K562 (cell line): ENCODE measurements around the gene CPLANE2. TPM values are rescaled to one million over a fixed set of nuclear protein-coding genes. Genes with fewer than 3 reads are reported as not detected.

Source experiments
- ATAC-seq: fragments of 200-7000 bp; cut with Tn5 transposase; 3 replicates; pipeline ENCODE4 v1.9.1; 2020; ENCODE audit warnings: moderate library complexity
- BruUV-seq: library from RNA; stranded (reverse); fragments of 400-500 nt; replicated peaks from 2 replicates; lab custom pipeline; 2021; lab: Mats Ljungman, UMichigan
- CTCF ChIA-PET: fragments of 300-600 bp; formaldehyde crosslinking; extraction: SDS; loops from one replicate; lab custom pipeline; 2021; ENCODE audit warnings: low intra/inter-chr PET ratio; lab: Yijun Ruan, JAX
- POLR2A ChIA-PET: fragments of 300-600, 350-650 bp; sonication (Branson Sonifier 250); formaldehyde crosslinking; extraction: SDS; loops from one replicate; lab custom pipeline; 2021; ENCODE audit warnings: antibody characterized with exemption, inconsistent platforms; lab: Yijun Ruan, JAX
- DNase-seq, 4 experiments: peaks; one replicate each; pipeline versions ENCODE4 v3.0.0 to v3.0.0-alpha.2; 2011 to 2018; ENCODE audit warnings: low spot score in 3 of 4, mixed read lengths in 3 of 4; ENCODE audit errors: extremely low read depth in 1 of 4
- FAIRE-seq: peaks from 2 replicates; lab custom pipeline; 2011; peaks lifted over from hg19 to GRCh38; lab: Jason Lieb, UNC
- H2AFZ ChIP-seq: 2 replicates; pipeline ENCODE4 v1.6.0; 2011; ENCODE audit warnings: low read depth, low read length, control low read depth, inconsistent platforms
- H3K27ac ChIP-seq: fragments of 200-600 bp; 3 replicates; pipeline ENCODE4 v1.8.0; 2011; ENCODE audit warnings: low read depth, mild to moderate bottlenecking, control low read depth, inconsistent platforms, low read length, moderate library complexity, mixed read lengths; ENCODE audit errors: extremely low read depth
- H3K27me3 ChIP-seq, 2 experiments: fragments of 300-600 bp in 1 of 2; 2 replicates in 1 of 2; 3 replicates in 1 of 2; pipeline versions ENCODE4 v1.6.0 to v1.8.0; 2011; ENCODE audit warnings: inconsistent platforms in 2 of 2, low read length in 2 of 2, mild to moderate bottlenecking in 1 of 2, mixed read lengths in 1 of 2, moderate library complexity in 1 of 2; ENCODE audit not compliant: control insufficient read depth in 2 of 2, insufficient read depth in 2 of 2
- H3K36me3 ChIP-seq: fragments of 300-600 bp; 3 replicates; pipeline ENCODE4 v1.8.0; 2011; ENCODE audit warnings: mild to moderate bottlenecking, low read length, inconsistent platforms; ENCODE audit not compliant: control insufficient read depth, insufficient read depth
- H3K4me1 ChIP-seq, 2 experiments: fragments of 200-600 bp in 1 of 2; replicated peaks in 1 of 2; 2 replicates in 1 of 2; 3 replicates in 1 of 2; pipeline versions ENCODE4 v1.5.1 to v1.8.0; 2011; ENCODE audit warnings: inconsistent platforms in 2 of 2, low read length in 2 of 2, mild to moderate bottlenecking in 1 of 2, mixed read lengths in 1 of 2, moderate library complexity in 1 of 2; ENCODE audit not compliant: control insufficient read depth in 2 of 2, insufficient read depth in 2 of 2
- H3K4me2 ChIP-seq: 2 replicates; pipeline ENCODE4 v1.6.1; 2011; ENCODE audit warnings: low read length, control low read depth, inconsistent platforms, mixed read lengths; ENCODE audit not compliant: insufficient read depth
- H3K4me3 ChIP-seq: fragments of 200-600 bp; sonication (generic), shearing (Covaris generic); 2 replicates; pipeline ENCODE4 v1.5.1; 2016; ENCODE audit warnings: control low read depth, inconsistent platforms
- H3K79me2 ChIP-seq: fragments of 200-600 bp; 3 replicates; pipeline ENCODE4 v1.8.0; 2011; ENCODE audit warnings: low read length, inconsistent platforms; ENCODE audit not compliant: control insufficient read depth, insufficient read depth
- H3K9ac ChIP-seq, 2 experiments: 2 replicates each; pipeline versions ENCODE4 v1.6.0 to v1.6.1; 2011; ENCODE audit warnings: low read depth in 2 of 2, low read length in 2 of 2, control low read depth in 1 of 2, inconsistent platforms in 1 of 2, mild to moderate bottlenecking in 1 of 2, mixed read lengths in 1 of 2; ENCODE audit not compliant: insufficient read depth in 1 of 2
- H3K9me1 ChIP-seq: one replicate; pipeline ENCODE4 v1.6.0; 2011; ENCODE audit warnings: inconsistent platforms, mild to moderate bottlenecking, low read length, moderate library complexity; ENCODE audit not compliant: control insufficient read depth, insufficient read depth
- H3K9me3 ChIP-seq: replicated peaks from 2 replicates; pipeline ENCODE4 v1.5.1; 2011; ENCODE audit warnings: low read depth, low read length, inconsistent platforms; ENCODE audit not compliant: control insufficient read depth, insufficient read depth
- H4K20me1 ChIP-seq: replicated peaks from 2 replicates; pipeline ENCODE4 v1.6.1; 2011; ENCODE audit warnings: low read length, inconsistent platforms, mixed read lengths; ENCODE audit not compliant: control insufficient read depth, insufficient read depth
- CBFA2T3 ChIP-seq: fragments of 450-650 bp; IDR thresholded peaks from 2 replicates; pipeline ENCODE4 v1.6.1; 2017
- CSDE1 ChIP-seq, 2 experiments: fragments of 450-650 bp; IDR thresholded peaks; 2 replicates each; pipeline ENCODE4 v1.6.1; 2016; ENCODE audit warnings: mild to moderate bottlenecking in 1 of 2
- HIVEP1 ChIP-seq: fragments of 250-450 bp; sonication (Bioruptor Pico); IDR thresholded peaks from 2 replicates; pipeline ENCODE4 v1.4.0; 2020; ENCODE audit warnings: mild to moderate bottlenecking
- KHSRP ChIP-seq: fragments of 450-650 bp; IDR thresholded peaks from 2 replicates; pipeline ENCODE4 v1.6.1; 2017
- OTX1 ChIP-seq: fragments of 450-650 bp; formaldehyde crosslinking; IDR thresholded peaks from 2 replicates; pipeline ENCODE4 v1.4.0; 2022; ENCODE audit warnings: mild to moderate bottlenecking
- POLR2AphosphoS5 ChIP-seq: IDR thresholded peaks from 2 replicates; pipeline ENCODE4 v1.6.1; 2011; ENCODE audit warnings: mild to moderate bottlenecking, low read depth, low read length, moderate library complexity; ENCODE audit not compliant: control insufficient read depth, insufficient read depth
- SMAD3 ChIP-seq: fragments of 450-650 bp; formaldehyde crosslinking; conservative IDR thresholded peaks from 2 replicates; pipeline ENCODE4 v1.4.0; 2020; ENCODE audit warnings: mild to moderate bottlenecking
- TEAD4 ChIP-seq, 2 experiments: sonication (generic) in 1 of 2; formaldehyde crosslinking in 1 of 2; IDR thresholded peaks; 2 replicates each; pipeline versions ENCODE4 v1.6.1 to v1.8.0; 2012 to 2022; ENCODE audit warnings: borderline replicate concordance in 1 of 2, inconsistent platforms in 1 of 2, low read length in 1 of 2, mild to moderate bottlenecking in 1 of 2, missing genetic modification reagents in 1 of 2
- U2AF2 ChIP-seq: fragments of 200-400 bp; formaldehyde crosslinking; optimal IDR thresholded peaks from 2 replicates; pipeline ENCODE3; 2017; ENCODE audit warnings: low read depth, mild to moderate bottlenecking, low read length
- WGBS: fragments of 100-300 bp; shearing (Covaris generic); methylation state at CpG from one replicate; pipeline ENCODE4 v1.1.6; 2016; ENCODE audit warnings: low coverage, mixed read lengths; ENCODE audit not compliant: insufficient coverage; ENCODE audit errors: missing lambda C conversion rate; 5-methylcytosine and 5-hydroxymethylcytosine counted together
- in situ Hi-C: fragments of 300-500 bp; cut with MboI; formaldehyde crosslinking; loops from 4 replicates; pipeline ENCODE4 v1.15.0; 2018; ENCODE audit warnings: inconsistent platforms, mixed read lengths
- intact Hi-C: fragments of 100-400 bp; cut with micrococcal nuclease; formaldehyde crosslinking; loops from 2 replicates; pipeline ENCODE4 v1.14.2; 2022
- polyA plus RNA-seq, 8 experiments: library from polyadenylated mRNA; depleted of rRNA in 4 of 8; stranded (reverse) in 5 of 8; unstranded in 3 of 8; fragments of >200 nt; fragmentation: Nextera tagmentation in 2 of 8; fragmentation: Illumina TruSeq in 1 of 8; extraction: Ambion mirVana in 2 of 8; extraction: Trizol in 1 of 8; gene quantifications; 2 replicates each; pipeline versions ENCODE4 v1.2.1 to v1.2.3, GENCODE V29; 2011 to 2014; ENCODE audit warnings: inconsistent platforms in 1 of 8, missing spikeins in 1 of 8
- total RNA-seq, 7 experiments: library from RNA; depleted of rRNA in 6 of 7; stranded (reverse); fragments of >200 nt in 6 of 7; fragmentation: Illumina TruSeq in 2 of 7; extraction: Trizol in 2 of 7; gene quantifications; 2 replicates each; pipeline versions ENCODE4 v1.2.1 to v1.2.3, GENCODE V29; 2011 to 2021; ENCODE audit warnings: low replicate concordance in 1 of 7
- TF ChIP-seq, protein P1 (sequence below), 2 experiments: fragments of 450-650 bp in 1 of 2; sonication (generic) in 1 of 2; formaldehyde crosslinking in 1 of 2; IDR thresholded peaks; 2 replicates each; pipeline versions ENCODE4 v1.7.1 to v1.9.0; 2016 to 2022; ENCODE audit warnings: inconsistent platforms in 1 of 2, mild to moderate bottlenecking in 1 of 2, missing genetic modification reagents in 1 of 2
- TF ChIP-seq, protein P2 (sequence below): sonication (generic); formaldehyde crosslinking; IDR thresholded peaks from 2 replicates; pipeline ENCODE4 v1.8.1; 2022; ENCODE audit warnings: missing genetic modification reagents

CPLANE2 gene
- total and polyA plus RNA-seq, 9 of the 15 experiments (the other 6 are each of a cell fraction or from before 2014, with no cell fraction given): 0.17 to 20.9 (median 8.1) TPM

DNA sequence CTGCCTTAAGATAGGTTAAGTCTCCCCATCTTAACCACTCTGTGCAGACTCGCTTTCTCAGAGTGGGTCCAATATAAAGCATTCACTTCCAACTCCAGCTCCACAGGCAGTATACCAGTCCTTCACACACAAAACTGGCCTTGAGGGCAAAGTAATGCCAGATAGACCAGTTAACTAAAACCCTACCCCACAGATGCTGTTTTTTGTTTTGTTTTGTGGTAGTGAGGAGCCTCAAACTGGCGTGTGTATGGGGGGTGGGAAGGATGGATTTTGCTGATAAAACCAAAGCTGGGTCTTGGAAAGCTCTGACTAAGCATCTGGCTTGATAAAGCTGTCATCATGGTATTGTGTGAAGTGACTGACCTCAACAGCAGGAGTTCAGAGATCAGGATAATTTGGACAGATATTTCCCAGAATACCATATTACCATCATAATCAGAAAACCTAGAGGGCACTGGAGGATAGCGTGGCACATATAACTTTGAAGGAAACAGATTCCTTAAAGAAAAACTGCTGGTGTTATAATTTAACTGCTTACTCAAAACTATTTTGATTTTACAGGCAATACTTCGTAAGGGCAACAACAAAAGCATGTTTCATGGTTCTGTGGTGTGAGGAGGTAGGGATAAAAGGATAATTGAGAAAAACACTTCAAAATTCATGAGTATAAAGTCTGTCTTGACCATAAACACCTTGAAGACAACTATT is 29.6 kb upstream of the CPLANE2 start:
- peak overlapping the region; percentile 10; the same call in 1 of the 2 replicates for H3K4me2 ChIP-seq
- FAIRE-seq: peak; percentile 97
- peaks cover 9% of the 10 kb centered on the region for H3K36me3 ChIP-seq
- WGBS: 5% methylated on average over 4 of the region's 4 CpGs
- intact Hi-C loops: loop anchor here (5.0 kb wide), 1 partner anchor 86 kb away; the partner anchor contains the start of gene FBXO42
- in situ Hi-C loops: no loop called here
- no peak overlapping the region for H3K4me3 ChIP-seq
- no TSS peak for BruUV-seq
- peaks cover 12% of the 10 kb centered on the region; the same call in 1 of the 3 replicates for H3K79me2 ChIP-seq
- H3K27me3 ChIP-seq: no peaks in the 10 kb centered on the region
- H4K20me1 ChIP-seq: peaks cover 35% of the 10 kb centered on the region
- ChIA-PET POLR2A (interaction anchor here (0.6 to 1.2 kb wide), 6 partner anchors 8 to 21 kb away, joined by 3 to 4 read pairs (median 4); no protein-coding TSS in a partner anchor), CTCF (no interaction called here)
- H3K9ac ChIP-seq: no peak overlapping the region
- H3K9me3 ChIP-seq: no peaks in the 10 kb centered on the region
- no peak overlapping the region for H3K27ac ChIP-seq
- no peak overlapping the region for H2AFZ ChIP-seq
- ATAC-seq: peak; percentile 91
- no peaks in the 10 kb centered on the region for H3K9me1 ChIP-seq
- peaks cover 0 to 18% of the 10 kb centered on the region in 2 experiments; a peak in 4 of 5 replicates for H3K4me1 ChIP-seq
- peak; percentile 66 to 86 (median 80) for DNase-seq
- TF ChIP-seq, protein P1, sequence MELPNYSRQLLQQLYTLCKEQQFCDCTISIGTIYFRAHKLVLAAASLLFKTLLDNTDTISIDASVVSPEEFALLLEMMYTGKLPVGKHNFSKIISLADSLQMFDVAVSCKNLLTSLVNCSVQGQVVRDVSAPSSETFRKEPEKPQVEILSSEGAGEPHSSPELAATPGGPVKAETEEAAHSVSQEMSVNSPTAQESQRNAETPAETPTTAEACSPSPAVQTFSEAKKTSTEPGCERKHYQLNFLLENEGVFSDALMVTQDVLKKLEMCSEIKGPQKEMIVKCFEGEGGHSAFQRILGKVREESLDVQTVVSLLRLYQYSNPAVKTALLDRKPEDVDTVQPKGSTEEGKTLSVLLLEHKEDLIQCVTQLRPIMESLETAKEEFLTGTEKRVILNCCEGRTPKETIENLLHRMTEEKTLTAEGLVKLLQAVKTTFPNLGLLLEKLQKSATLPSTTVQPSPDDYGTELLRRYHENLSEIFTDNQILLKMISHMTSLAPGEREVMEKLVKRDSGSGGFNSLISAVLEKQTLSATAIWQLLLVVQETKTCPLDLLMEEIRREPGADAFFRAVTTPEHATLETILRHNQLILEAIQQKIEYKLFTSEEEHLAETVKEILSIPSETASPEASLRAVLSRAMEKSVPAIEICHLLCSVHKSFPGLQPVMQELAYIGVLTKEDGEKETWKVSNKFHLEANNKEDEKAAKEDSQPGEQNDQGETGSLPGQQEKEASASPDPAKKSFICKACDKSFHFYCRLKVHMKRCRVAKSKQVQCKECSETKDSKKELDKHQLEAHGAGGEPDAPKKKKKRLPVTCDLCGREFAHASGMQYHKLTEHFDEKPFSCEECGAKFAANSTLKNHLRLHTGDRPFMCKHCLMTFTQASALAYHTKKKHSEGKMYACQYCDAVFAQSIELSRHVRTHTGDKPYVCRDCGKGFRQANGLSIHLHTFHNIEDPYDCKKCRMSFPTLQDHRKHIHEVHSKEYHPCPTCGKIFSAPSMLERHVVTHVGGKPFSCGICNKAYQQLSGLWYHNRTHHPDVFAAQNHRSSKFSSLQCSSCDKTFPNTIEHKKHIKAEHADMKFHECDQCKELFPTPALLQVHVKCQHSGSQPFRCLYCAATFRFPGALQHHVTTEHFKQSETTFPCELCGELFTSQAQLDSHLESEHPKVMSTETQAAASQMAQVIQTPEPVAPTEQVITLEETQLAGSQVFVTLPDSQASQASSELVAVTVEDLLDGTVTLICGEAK (IDR thresholded peaks at IDR 0.05): no peak
- TF ChIP-seq, protein P1 (CRISPR knock-in tag; IDR thresholded peaks at IDR 0.05): no peak
- TF ChIP-seq CBFA2T3: peak; percentile 99
- TF ChIP-seq POLR2AphosphoS5: peak; percentile 92
- peak; percentile 99 for TF ChIP-seq TEAD4 (IDR thresholded peaks at IDR 0.05; ENCODE audit: low read length)
- TF ChIP-seq TEAD4 (CRISPR knock-in tag; IDR thresholded peaks at IDR 0.05; ENCODE audit: borderline replicate concordance): no peak
- TF ChIP-seq CSDE1 (IDR thresholded peaks at IDR 0.05): peak in 1 of 2 experiments; percentile 29; a peak in 1 of 4 replicates
- peak; percentile 63; the same call in 1 of the 2 replicates for TF ChIP-seq KHSRP
- no peak for TF ChIP-seq U2AF2
- TF ChIP-seq OTX1 (CRISPR knock-in tag): 0 out of 2 replicates have a peak, but pooled peaks have one; percentile 43
- TF ChIP-seq, protein P2, sequence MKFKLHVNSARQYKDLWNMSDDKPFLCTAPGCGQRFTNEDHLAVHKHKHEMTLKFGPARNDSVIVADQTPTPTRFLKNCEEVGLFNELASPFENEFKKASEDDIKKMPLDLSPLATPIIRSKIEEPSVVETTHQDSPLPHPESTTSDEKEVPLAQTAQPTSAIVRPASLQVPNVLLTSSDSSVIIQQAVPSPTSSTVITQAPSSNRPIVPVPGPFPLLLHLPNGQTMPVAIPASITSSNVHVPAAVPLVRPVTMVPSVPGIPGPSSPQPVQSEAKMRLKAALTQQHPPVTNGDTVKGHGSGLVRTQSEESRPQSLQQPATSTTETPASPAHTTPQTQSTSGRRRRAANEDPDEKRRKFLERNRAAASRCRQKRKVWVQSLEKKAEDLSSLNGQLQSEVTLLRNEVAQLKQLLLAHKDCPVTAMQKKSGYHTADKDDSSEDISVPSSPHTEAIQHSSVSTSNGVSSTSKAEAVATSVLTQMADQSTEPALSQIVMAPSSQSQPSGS (CRISPR knock-in tag): no peak
- peak; percentile 86 for TF ChIP-seq SMAD3 (CRISPR knock-in tag)
- TF ChIP-seq HIVEP1 (CRISPR knock-in tag): no peak
